Osteoblast (primary cell): ENCODE results near the gene ACYP1. TPM values are rescaled to one million over a fixed set of nuclear protein-coding genes. Genes with fewer than 3 reads are reported as not detected.

Source experiments
- DNase-seq: peaks from one replicate; pipeline ENCODE4 v3.0.0; 2011; ENCODE audit warnings: low spot score, mixed read lengths; ENCODE audit not compliant: insufficient read length; ENCODE audit errors: missing footprints
- H2AFZ ChIP-seq: 2 replicates; pipeline ENCODE4 v1.6.0; 2011; ENCODE audit warnings: mild to moderate bottlenecking, low read length
- H3K27ac ChIP-seq: 2 replicates; pipeline ENCODE4 v1.5.1; 2011; ENCODE audit warnings: mild to moderate bottlenecking, low read depth, low read length, moderate library complexity
- H3K27me3 ChIP-seq: 2 replicates; pipeline ENCODE4 v1.6.0; 2012; ENCODE audit warnings: mild to moderate bottlenecking, control low read depth, inconsistent platforms, low read length, moderate library complexity; ENCODE audit not compliant: insufficient read depth
- H3K36me3 ChIP-seq: 2 replicates; pipeline ENCODE4 v1.5.1; 2011; ENCODE audit warnings: mild to moderate bottlenecking, low read length, control low read depth, moderate library complexity; ENCODE audit not compliant: insufficient read depth
- H3K4me1 ChIP-seq: 2 replicates; pipeline ENCODE4 v1.5.1; 2011; ENCODE audit warnings: mild to moderate bottlenecking, low read length, control low read depth, moderate library complexity; ENCODE audit not compliant: insufficient read depth
- H3K4me2 ChIP-seq: 2 replicates; pipeline ENCODE4 v1.6.0; 2011; ENCODE audit warnings: mild to moderate bottlenecking, low read length; ENCODE audit not compliant: insufficient read depth
- H3K4me3 ChIP-seq: fragments of 200-600 bp; sonication (generic); 3 replicates; pipeline ENCODE4 v1.5.1; 2012; ENCODE audit warnings: mild to moderate bottlenecking, low read length, inconsistent platforms; ENCODE audit not compliant: insufficient read depth
- H3K79me2 ChIP-seq: 2 replicates; pipeline ENCODE4 v1.6.0; 2012; ENCODE audit warnings: mild to moderate bottlenecking, low read length, control low read depth, inconsistent platforms; ENCODE audit not compliant: insufficient read depth
- H3K9me3 ChIP-seq: 2 replicates; pipeline ENCODE4 v1.5.1; 2011; ENCODE audit warnings: low read depth, low read length, control low read depth
- H4K20me1 ChIP-seq: 2 replicates; pipeline ENCODE4 v1.6.0; 2012; ENCODE audit warnings: mild to moderate bottlenecking, low read length, control low read depth; ENCODE audit not compliant: insufficient read depth
- total RNA-seq: library from RNA; depleted of rRNA; stranded (reverse); fragments of >200 nt; gene quantifications from 2 replicates; pipeline ENCODE4 v1.2.3, GENCODE V29; 2012
- TF ChIP-seq, protein P1 (sequence below): IDR thresholded peaks from 2 replicates; pipeline ENCODE4 v1.5.1; 2011; ENCODE audit warnings: mild to moderate bottlenecking, low read depth, low read length, moderate library complexity; ENCODE audit errors: extremely low read depth

The ACYP1 gene
- total RNA-seq, 1 donor: 6.5 TPM

DNA sequence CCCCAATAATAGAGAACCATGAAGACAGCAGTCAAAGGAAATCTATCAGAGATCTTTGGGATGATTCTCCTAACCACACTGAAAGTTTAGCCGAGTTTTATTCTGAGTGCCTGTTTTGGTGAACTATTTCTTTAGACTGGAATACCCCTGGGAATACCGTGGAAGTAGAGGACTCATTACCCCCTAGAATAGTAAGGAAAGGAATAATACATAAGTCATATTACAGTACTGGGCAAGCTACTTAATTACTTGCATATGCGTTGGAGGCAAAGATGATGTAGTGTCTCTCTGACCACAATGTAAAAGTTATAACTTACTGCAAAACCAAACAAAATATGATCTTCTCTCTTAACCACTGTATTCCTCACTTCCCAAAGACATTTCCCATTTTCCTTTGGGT lies 31.1 kb upstream of the ACYP1 start:
- no peak overlapping the region for H2AFZ ChIP-seq
- no peaks in the 10 kb centered on the region for H3K79me2 ChIP-seq
- H3K36me3 ChIP-seq: peaks cover 70% of the 10 kb centered on the region
- H3K4me3 ChIP-seq: no peak overlapping the region
- peak overlapping the region; percentile 46 for H3K27ac ChIP-seq
- H3K27me3 ChIP-seq: no peaks in the 10 kb centered on the region
- TF ChIP-seq, protein P1, sequence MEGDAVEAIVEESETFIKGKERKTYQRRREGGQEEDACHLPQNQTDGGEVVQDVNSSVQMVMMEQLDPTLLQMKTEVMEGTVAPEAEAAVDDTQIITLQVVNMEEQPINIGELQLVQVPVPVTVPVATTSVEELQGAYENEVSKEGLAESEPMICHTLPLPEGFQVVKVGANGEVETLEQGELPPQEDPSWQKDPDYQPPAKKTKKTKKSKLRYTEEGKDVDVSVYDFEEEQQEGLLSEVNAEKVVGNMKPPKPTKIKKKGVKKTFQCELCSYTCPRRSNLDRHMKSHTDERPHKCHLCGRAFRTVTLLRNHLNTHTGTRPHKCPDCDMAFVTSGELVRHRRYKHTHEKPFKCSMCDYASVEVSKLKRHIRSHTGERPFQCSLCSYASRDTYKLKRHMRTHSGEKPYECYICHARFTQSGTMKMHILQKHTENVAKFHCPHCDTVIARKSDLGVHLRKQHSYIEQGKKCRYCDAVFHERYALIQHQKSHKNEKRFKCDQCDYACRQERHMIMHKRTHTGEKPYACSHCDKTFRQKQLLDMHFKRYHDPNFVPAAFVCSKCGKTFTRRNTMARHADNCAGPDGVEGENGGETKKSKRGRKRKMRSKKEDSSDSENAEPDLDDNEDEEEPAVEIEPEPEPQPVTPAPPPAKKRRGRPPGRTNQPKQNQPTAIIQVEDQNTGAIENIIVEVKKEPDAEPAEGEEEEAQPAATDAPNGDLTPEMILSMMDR: no peak
- peaks cover 6% of the 10 kb centered on the region for H4K20me1 ChIP-seq
- peak overlapping the region; percentile 7 for H3K4me2 ChIP-seq
- H3K9me3 ChIP-seq: no peaks in the 10 kb centered on the region
- DNase-seq: peak; percentile 34
- peaks cover 4% of the 10 kb centered on the region for H3K4me1 ChIP-seq

DNA sequence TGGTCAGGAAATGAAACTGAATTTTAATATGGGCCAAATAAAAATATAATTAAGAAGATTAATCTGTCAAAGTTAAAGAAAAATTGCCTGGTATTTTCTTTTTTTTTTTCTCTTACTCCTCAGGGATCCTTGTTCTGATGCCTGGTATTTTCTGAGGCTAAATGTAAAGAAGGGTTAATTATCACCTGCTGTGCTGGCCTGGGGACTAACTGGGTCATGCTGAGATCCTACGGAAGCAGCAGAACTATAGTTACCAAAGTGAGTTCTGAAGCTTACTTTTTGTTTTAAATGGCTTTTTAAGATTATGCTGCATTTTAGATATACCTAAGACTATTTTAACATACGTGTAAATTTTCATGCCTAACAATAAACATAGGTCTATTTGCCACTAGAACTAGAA lies 28.9 kb upstream of the ACYP1 start:
- no peak for DNase-seq
- H3K4me1 ChIP-seq: peaks cover 4% of the 10 kb centered on the region
- H3K4me3 ChIP-seq: no peak overlapping the region
- H3K36me3 ChIP-seq: peaks cover 61% of the 10 kb centered on the region
- TF ChIP-seq, protein P1: no peak
- no peaks in the 10 kb centered on the region for H3K27me3 ChIP-seq
- H3K9me3 ChIP-seq: no peaks in the 10 kb centered on the region
- H3K79me2 ChIP-seq: no peaks in the 10 kb centered on the region
- H4K20me1 ChIP-seq: no peaks in the 10 kb centered on the region
- H2AFZ ChIP-seq: no peak overlapping the region
- H3K4me2 ChIP-seq: no peak overlapping the region
- no peak overlapping the region for H3K27ac ChIP-seq

DNA sequence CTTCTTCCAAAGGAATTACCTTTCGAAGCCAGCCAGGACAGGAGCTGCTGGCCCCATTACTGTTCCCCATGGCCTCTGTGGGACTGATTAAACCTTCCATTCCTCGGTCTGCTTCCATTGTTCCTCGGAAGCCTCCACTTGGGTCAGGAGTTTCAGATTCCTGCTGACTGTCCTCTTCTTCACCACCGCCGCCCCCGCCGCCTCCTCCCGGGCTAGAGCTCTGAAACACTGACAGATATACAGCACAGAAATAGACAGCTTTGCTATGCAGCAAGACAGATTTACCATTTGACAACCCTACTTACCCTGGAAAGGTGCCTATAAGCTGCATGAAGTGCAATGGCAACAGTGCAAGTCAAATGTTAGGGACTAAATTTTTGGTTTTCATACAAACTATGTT lies 27.4 kb upstream of the ACYP1 start:
- H3K27ac ChIP-seq: no peak overlapping the region
- no peaks in the 10 kb centered on the region for H3K27me3 ChIP-seq
- TF ChIP-seq, protein P1: no peak
- no peak overlapping the region for H2AFZ ChIP-seq
- peaks cover 61% of the 10 kb centered on the region for H3K36me3 ChIP-seq
- H3K4me1 ChIP-seq: peaks cover 4% of the 10 kb centered on the region
- H3K79me2 ChIP-seq: no peaks in the 10 kb centered on the region
- no peaks in the 10 kb centered on the region for H4K20me1 ChIP-seq
- H3K4me3 ChIP-seq: no peak overlapping the region
- no peaks in the 10 kb centered on the region for H3K9me3 ChIP-seq
- DNase-seq: no peak
- H3K4me2 ChIP-seq: no peak overlapping the region

DNA sequence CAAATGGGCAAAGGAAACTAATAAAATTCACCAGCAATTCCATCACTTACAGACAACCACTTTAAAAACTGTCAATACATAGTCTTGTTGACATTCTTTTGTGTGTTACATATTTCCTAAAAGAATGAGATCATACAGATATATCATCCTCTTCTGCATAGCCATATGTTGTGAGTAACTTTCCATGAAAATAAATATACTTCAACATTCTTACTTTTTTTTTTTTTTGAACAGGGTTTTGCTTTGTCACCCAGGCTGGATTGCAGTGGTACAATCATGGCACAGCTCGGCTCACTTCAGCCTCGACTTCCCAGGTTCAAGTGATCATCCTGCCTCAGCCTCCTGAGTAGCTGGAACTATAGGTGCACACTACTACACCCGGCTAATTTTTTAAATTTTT lies 26.5 kb upstream of the ACYP1 start:
- H3K27ac ChIP-seq: no peak overlapping the region
- H3K9me3 ChIP-seq: no peaks in the 10 kb centered on the region
- H3K4me1 ChIP-seq: peaks cover 4% of the 10 kb centered on the region
- H3K36me3 ChIP-seq: peaks cover 66% of the 10 kb centered on the region
- no peak overlapping the region for H2AFZ ChIP-seq
- H3K4me2 ChIP-seq: no peak overlapping the region
- H3K79me2 ChIP-seq: no peaks in the 10 kb centered on the region
- TF ChIP-seq, protein P1: no peak
- H4K20me1 ChIP-seq: no peaks in the 10 kb centered on the region
- DNase-seq: no peak
- H3K27me3 ChIP-seq: no peaks in the 10 kb centered on the region
- H3K4me3 ChIP-seq: no peak overlapping the region
